HG03175 (cell line): Measurements from ENCODE around the gene GIGYF1.

Experiments
- ATAC-seq: cut with Tn5 transposase; IDR thresholded peaks from one replicate; pipeline ENCODE4 v1.9.1; 2021; ENCODE audit warnings: mild to moderate bottlenecking, moderate library complexity; ENCODE audit not compliant: unreplicated experiment

Gene GIGYF1

DNA sequence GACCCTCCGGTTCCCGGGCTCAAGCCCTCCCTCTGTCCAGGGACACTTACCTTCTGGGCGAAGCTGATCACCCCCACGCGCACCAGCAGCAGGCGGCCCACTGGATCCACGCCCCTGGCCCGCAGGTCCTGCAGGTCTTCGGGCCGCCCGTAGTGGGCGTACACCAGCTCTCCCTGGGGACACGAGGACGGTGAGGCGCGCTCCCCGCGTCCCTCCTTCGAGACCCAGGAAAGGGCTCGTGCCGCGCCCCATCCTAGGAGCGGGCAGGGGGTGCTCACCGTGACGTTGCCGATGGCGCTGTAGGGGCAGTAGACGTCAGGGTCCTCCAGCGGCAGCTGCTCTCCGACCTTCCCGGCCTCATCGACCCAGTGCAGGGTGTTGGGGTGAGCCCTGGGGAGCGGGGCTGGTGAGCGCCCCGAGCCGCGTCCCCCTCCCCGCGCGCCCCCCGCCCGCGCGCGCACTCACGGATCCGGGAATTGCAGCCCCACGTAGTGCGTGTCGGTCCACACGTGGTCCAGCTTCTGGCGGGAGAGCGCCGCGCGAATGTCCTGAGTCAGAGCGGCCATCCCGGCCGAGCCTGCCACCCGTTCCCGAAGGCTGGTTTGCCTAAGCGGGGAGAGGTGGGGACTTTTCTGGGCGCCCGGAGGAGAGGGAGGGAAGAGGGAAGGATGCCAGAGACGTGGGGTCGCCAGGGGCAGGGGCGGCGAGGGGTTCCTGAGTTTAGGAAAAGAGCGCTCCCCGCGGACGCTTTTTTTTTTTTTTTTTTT is 60.9 kb downstream of the GIGYF1 start:
- ATAC-seq, result peak; percentile 44

DNA sequence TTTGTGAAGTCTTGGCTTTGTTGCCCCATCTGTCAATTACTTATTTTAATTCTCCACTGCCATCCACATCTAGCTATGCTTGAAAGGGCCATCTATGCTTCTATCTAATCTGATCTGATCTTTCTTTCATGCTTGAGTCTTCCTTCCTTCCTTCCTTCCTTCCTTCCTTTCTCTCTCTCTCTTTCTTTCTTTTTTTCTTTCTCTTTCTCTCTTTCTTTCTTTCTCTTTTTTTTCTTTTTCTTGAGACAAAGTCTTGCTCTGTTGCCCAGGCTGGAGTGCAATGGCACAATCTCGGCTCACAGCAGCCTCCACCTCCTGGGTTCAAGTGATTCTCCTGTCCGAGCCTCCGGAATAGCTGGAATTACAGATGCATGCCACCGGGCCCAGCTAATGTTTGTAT is 64.0 kb downstream of the GIGYF1 start:
- no peak for ATAC-seq
